ENCODE results near the gene SLC25A21. TPM values are rescaled to one million over a fixed set of nuclear protein-coding genes. Genes with fewer than 3 reads are reported as not detected.
A peak's percentile ranks its signal among the peaks of the same experiment; 100 is the strongest.

The SLC25A21 gene
- total RNA-seq, 1 donor from 2014 or later: 0.89 TPM

DNA sequence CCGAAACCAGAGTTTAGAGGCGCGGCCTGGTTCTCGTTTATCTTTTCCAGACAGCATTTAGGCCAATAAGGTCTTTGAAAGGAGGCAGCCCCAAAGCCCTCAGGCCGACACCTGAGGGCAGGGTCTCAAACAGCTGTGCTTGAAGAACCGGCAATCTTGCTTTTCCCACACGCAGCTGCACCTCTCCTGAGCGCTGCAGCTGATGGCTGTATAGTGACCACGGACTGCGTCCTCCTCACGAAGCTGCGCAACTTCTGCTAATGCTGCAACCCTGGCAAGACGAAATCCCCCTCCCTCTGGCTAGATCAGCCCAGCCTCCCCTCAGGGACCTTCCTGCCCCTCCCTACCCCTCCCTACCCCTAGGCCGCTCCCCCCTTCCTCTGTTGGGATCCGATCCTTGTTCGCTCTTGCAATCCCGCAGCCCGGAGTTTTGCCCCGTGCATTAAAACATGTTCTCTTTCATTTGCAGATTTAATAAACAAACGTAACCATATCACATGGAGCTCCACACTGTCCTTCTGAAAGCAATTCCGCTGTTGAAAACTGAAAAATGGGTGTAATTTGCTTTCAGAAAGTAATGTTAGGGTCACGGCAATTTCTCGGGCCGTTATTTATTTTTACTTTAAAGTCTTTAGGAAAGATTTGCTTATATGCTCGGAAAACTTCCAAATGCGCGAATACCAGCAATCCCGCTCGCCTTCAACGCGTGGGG, 515.6 kb downstream of the SLC25A21 start:
- no peak for DNase-seq
- ATAC-seq: no peak
- intact Hi-C loops (cut with micrococcal nuclease): no loop called here

DNA sequence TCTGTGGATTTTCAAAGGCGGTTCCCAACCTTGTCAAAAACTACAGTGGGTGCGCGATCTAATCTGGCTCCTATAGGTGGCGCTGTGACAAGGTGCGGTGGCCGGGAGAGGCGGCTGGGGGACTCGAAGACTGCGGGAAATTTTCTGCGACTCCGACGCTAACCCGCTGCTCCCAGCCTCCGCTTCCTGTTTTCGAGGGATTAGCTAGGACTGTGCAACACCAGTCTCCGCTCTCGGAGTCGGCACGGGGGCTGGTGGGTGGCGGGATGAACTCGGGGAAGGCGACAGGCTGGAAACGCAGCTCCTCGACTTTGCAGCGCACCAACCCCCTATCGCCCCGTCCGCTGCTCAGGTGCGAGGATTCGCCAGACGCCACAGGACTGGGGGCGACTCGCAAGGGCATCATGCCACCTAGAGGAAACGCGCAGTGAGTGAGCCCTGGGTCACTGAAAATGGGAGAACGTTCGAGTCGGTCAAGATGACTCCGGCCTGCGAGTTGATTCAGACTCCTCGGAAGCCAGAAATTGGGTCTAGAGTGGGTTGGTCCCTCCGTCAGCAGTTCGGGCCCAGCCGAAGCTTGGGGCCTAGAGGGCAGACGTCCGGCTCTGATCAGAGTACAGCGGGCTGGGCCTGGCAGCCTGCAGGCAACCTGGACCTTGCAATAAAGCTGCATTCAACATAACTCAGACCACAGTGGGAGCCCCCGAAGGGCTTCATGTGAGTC, 516.3 kb downstream of the SLC25A21 start:
- no peak for ATAC-seq
- DNase-seq: peak; percentile 21
- intact Hi-C loops (cut with micrococcal nuclease): no loop called here

- DNase-seq (no peak), ATAC-seq (no peak)
- intact Hi-C loops (cut with micrococcal nuclease): no loop called here
Observed at GRCh38 chr14:36655571-36655962, 516.8 kb downstream of the SLC25A21 start.

DNA sequence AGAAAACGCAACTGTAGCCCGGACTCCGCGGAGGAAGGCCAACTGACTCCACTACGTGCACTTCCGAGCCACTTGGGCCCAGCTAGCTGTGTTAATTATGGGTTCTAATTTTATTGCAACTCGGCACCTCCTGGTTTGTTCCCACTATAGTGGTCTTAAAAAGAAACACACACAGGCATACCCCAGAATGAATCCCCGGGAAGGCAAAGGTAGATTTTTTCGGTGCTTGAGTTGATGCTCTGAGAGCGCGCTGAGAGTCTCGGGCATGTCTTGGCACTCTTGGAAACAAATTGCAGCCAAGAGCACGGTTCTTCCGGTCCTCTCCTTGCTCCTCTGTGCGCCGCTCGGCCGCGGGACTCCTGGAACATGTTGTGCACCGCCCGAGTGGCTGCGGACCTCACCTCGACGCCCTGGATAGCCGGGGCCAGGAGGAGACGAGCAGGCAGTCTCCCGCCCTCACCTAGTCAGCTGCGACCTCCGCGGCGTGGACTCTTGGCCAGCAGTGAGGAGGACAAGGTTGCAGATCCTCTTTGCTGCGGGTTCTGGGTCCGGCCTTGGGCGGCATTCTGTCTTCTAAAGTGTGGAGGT, 517.5 kb downstream of the SLC25A21 start:
- DNase-seq (no peak), ATAC-seq (no peak)
- intact Hi-C loops (cut with micrococcal nuclease): no loop called here

GRCh38 chr14:36653962-36654793, 518.2 kb downstream of the SLC25A21 start:
- DNase-seq (no peak), ATAC-seq (no peak)
- intact Hi-C loops (cut with micrococcal nuclease): no loop called here

DNA sequence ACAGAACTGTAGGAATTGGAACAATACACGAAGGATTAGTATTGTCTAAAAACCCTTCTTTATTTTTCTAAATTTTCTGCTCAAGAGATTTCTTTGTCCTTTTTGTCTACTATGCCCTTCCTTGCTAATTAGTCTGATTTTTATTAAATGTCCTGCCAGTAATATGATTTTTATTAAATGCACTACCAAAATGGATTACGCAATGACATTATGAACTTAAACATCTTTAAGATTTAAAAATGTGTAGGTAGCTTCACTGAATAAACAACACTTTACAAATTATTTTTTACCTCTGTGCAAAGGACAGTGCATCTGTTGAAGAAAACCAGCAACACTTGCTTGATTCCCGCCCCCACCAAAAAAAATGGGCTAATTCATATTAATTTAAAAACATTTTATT, 519.0 kb downstream of the SLC25A21 start:
- intact Hi-C loops (cut with micrococcal nuclease): no loop called here
- no peak for DNase-seq
- ATAC-seq: no peak

GRCh38 chr14:36652542-36653201, 519.7 kb downstream of the SLC25A21 start:
- intact Hi-C loops (cut with micrococcal nuclease): no loop called here
- ATAC-seq: no peak
- no peak for DNase-seq

GRCh38 chr14:36649872-36650650, 522.3 kb downstream of the SLC25A21 start:
- ATAC-seq (no peak), DNase-seq (no peak)
- intact Hi-C loops (cut with micrococcal nuclease): loop anchor here (5.0 kb wide), 1 partner anchor 497 kb away; no protein-coding TSS in a partner anchor

- peak; percentile 85 for ATAC-seq
- intact Hi-C loops (cut with micrococcal nuclease): loop anchor here (5.0 kb wide), 1 partner anchor 499 kb away; no protein-coding TSS in a partner anchor
- DNase-seq: peak; percentile 29
Observed at GRCh38 chr14:36647824-36648753, 524.3 kb downstream of the SLC25A21 start.

GRCh38 chr14:36647417-36647823, 525.0 kb downstream of the SLC25A21 start:
- ATAC-seq: no peak
- intact Hi-C loops (cut with micrococcal nuclease): loop anchor here (5.0 kb wide), 1 partner anchor 500 kb away; no protein-coding TSS in a partner anchor
- DNase-seq: no peak

DNA sequence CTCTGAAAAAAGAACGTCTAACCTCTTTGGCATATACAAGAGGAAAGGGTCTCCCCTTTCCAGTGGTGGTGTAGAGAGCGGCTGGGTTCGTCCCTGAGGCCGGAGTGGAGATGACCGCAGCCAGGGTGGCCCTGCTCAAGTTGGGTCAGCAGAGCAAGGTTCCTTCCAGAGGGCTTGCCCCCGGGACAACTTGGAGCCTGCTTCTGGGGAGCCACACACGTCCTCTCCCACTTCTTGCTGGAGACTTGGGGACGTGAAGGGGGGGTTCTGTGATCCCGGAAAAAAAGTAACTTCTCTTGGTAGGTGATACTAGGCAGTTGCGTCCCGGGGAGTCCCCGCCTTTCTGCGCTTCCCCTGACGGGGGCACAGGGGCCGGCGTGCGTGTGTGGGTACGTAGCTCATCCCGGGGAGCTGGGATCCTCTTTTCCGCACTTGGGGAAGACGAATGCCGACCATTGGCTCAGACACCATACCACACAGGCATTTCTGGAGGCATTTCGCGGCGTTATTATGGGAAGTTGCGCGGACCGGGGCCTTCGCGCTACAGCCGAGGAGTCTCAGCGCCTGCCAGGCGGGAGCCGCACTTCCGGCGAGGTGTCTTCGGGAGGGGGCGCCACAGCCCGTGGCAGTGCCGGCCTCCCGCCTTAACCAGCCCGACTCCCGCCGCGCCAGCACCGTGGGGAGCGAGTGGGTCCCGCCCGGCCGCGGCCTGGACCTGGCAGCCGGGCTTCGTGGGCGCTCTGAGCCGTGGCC, 525.6 kb downstream of the SLC25A21 start:
- ATAC-seq (peak; percentile 58), DNase-seq (peak; percentile 28)
- intact Hi-C loops (cut with micrococcal nuclease): loop anchor here (5.0 kb wide), 1 partner anchor 500 kb away; no protein-coding TSS in a partner anchor

GRCh38 chr14:36633580-36633979, 538.8 kb downstream of the SLC25A21 start:
- DNase-seq (no peak), ATAC-seq (no peak)
- intact Hi-C loops (cut with micrococcal nuclease): no loop called here

Measured in left ventricle myocardium superior (tissue), 1 donor.